Measurements from ENCODE around the gene FGA.

- TF ChIP-seq POLR2AphosphoS5 (IDR thresholded peaks at IDR 0.05; ENCODE audit: low read depth, low read length) (no peak), POLR2A (IDR thresholded peaks at IDR 0.05; ENCODE audit: low read depth, low read length) (no peak)
These were observed 2.3 kb downstream of the FGA start for GRCh38 chr4:154588198-154588597.

Measured in GM12891 (cell line).